ENCODE measurements around the gene CFAP107.

The CFAP107 gene

GRCh38 chr1:12741946-12742345 is 4.1 kb upstream of the CFAP107 start:
- DNase-seq (ENCODE audit: low spot score), result no peak

GRCh38 chr1:12745126-12745991 is 641 bp upstream of the CFAP107 start:
- no peak for DNase-seq (ENCODE audit: low spot score)

- DNase-seq (ENCODE audit: low spot score), result no peak
These were observed 2.9 kb downstream of the CFAP107 start for GRCh38 chr1:12748778-12749355.

GRCh38 chr1:12754738-12755137 is 8.7 kb downstream of the CFAP107 start:
- DNase-seq (ENCODE audit: low spot score), result no peak

- no peak for DNase-seq (ENCODE audit: low spot score)
These were observed 10.3 kb downstream of the CFAP107 start for GRCh38 chr1:12756273-12756672.

GRCh38 chr1:12756768-12757413 is 10.9 kb downstream of the CFAP107 start:
- DNase-seq (ENCODE audit: low spot score), result no peak

GRCh38 chr1:12757836-12758235 is 11.8 kb downstream of the CFAP107 start:
- DNase-seq (ENCODE audit: low spot score), result no peak

GRCh38 chr1:12760256-12760795 is 14.3 kb downstream of the CFAP107 start:
- DNase-seq (ENCODE audit: low spot score), result no peak

- DNase-seq (ENCODE audit: low spot score), result no peak
These were observed 15.8 kb downstream of the CFAP107 start for GRCh38 chr1:12761781-12762180.

- DNase-seq (ENCODE audit: low spot score), result no peak
These were observed 16.8 kb downstream of the CFAP107 start for GRCh38 chr1:12762766-12763165.

- no peak for DNase-seq (ENCODE audit: low spot score)
These were observed 17.5 kb downstream of the CFAP107 start for GRCh38 chr1:12763479-12763878.

- DNase-seq (ENCODE audit: low spot score), result no peak
These were observed 18.0 kb downstream of the CFAP107 start for GRCh38 chr1:12764016-12764415.

GRCh38 chr1:12769031-12769430 is 23.0 kb downstream of the CFAP107 start:
- no peak for DNase-seq (ENCODE audit: low spot score)

- no peak for DNase-seq (ENCODE audit: low spot score)
These were observed 24.0 kb downstream of the CFAP107 start for GRCh38 chr1:12769976-12770505.

GRCh38 chr1:12770620-12771019 is 24.6 kb downstream of the CFAP107 start:
- DNase-seq (ENCODE audit: low spot score), result no peak

- DNase-seq (ENCODE audit: low spot score), result no peak
These were observed 25.2 kb downstream of the CFAP107 start for GRCh38 chr1:12771186-12771585.

- no peak for DNase-seq (ENCODE audit: low spot score)
These were observed 26.5 kb downstream of the CFAP107 start for GRCh38 chr1:12772520-12772919.

- DNase-seq (ENCODE audit: low spot score), result no peak
These were observed 27.4 kb downstream of the CFAP107 start, which contains the start of gene PRAMEF12 for GRCh38 chr1:12773438-12773837. Gene PRAMEF12, plus strand, starts transcription at chr1:12773738. Its CDS starts 1,130 bp downstream, at chr1:12774868.

- DNase-seq (ENCODE audit: low spot score), result no peak
These were observed 28.9 kb downstream of the CFAP107 start for GRCh38 chr1:12774801-12775345.

- no peak for DNase-seq (ENCODE audit: low spot score)
These were observed 29.4 kb downstream of the CFAP107 start for GRCh38 chr1:12775443-12775842.

- DNase-seq (ENCODE audit: low spot score), result no peak
These were observed 31.0 kb downstream of the CFAP107 start for GRCh38 chr1:12776801-12777557.

Measured in AG08396 (cell line).